NT2/D1 (cell line): ENCODE results near the gene SPHK1.

Experiments used
- YY1 ChIP-seq: IDR thresholded peaks from 2 replicates; pipeline ENCODE4 v1.6.1; 2011; ENCODE audit not compliant: insufficient read length, insufficient read depth
- ZNF274 ChIP-seq: IDR thresholded peaks from 2 replicates; pipeline ENCODE4 v1.6.1; 2011; ENCODE audit warnings: mild to moderate bottlenecking, low read depth, low read length

DNA sequence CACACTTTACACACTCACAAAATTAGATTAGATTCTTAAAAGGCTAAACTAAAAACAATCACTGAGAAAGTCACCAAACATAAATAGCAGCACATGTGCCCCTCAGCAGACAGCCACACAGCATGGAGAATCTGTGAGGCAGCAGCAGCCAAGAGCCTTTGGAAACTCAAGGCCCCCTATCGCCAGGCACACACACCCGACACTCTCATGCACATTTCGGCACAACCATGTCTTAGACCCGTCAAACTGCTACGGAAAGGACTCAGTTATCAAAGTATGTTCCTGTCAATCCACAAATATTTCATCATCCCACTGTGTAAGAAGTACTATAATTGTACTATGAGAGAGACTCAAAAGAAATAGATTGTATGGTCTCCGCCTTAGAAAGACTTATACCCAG, 47.6 kb downstream of the SPHK1 start:
- TF ChIP-seq YY1 (no peak), ZNF274 (no peak)
